Endothelial cell of umbilical vein (primary cell): ENCODE measurements around the gene LAMB1. TPM values are rescaled to one million over a fixed set of nuclear protein-coding genes. Genes with fewer than 3 reads are reported as not detected.

Experiments
- BruUV-seq: library from RNA; stranded (reverse); fragments of 400-500 nt; replicated peaks from 2 replicates; lab custom pipeline; 2021; lab: Mats Ljungman, UMichigan
- CTCF ChIA-PET: fragments of 300-600, 350-600 bp; sonication (Branson Sonifier 250); formaldehyde crosslinking; loops from one replicate; lab custom pipeline; 2021; ENCODE audit warnings: antibody characterized with exemption, inconsistent platforms; lab: Charles Lee
- POLR2A ChIA-PET: fragments of 300-600, 350-600 bp; sonication (Branson Sonifier 250); formaldehyde crosslinking; loops from one replicate; lab custom pipeline; 2021; ENCODE audit warnings: antibody characterized with exemption, inconsistent platforms; lab: Charles Lee
- DNase-seq: peaks from one replicate; pipeline ENCODE4 v3.0.0-alpha.2; 2011; ENCODE audit warnings: low read depth, low spot score
- FAIRE-seq: peaks from 2 replicates; lab custom pipeline; 2011; peaks lifted over from hg19 to GRCh38; lab: Jason Lieb, UNC
- H2AFZ ChIP-seq: 2 replicates; pipeline ENCODE4 v1.6.0; 2012; ENCODE audit warnings: low read depth, low read length, control low read depth, inconsistent platforms
- H3K27ac ChIP-seq: 2 replicates; pipeline ENCODE4 v1.5.1; 2011; ENCODE audit warnings: low read depth, mild to moderate bottlenecking, control low read depth, low read length, moderate library complexity; ENCODE audit not compliant: insufficient read depth
- H3K27me3 ChIP-seq, 2 experiments: 2 replicates each; pipeline versions ENCODE4 v1.6.0 to v1.6.1; 2011; ENCODE audit warnings: low read length in 2 of 2, mixed read lengths in 1 of 2; ENCODE audit not compliant: control insufficient read depth in 2 of 2, insufficient read depth in 2 of 2
- H3K36me3 ChIP-seq, 2 experiments: 2 replicates in 1 of 2; 3 replicates in 1 of 2; pipeline ENCODE4 v1.5.1; 2011; ENCODE audit warnings: low read length in 2 of 2, mild to moderate bottlenecking in 1 of 2, moderate library complexity in 1 of 2; ENCODE audit not compliant: control insufficient read depth in 2 of 2, insufficient read depth in 2 of 2; ENCODE audit errors: extremely low read depth in 1 of 2
- H3K4me1 ChIP-seq: 3 replicates; pipeline ENCODE4 v1.5.1; 2011; ENCODE audit warnings: mild to moderate bottlenecking, low read length; ENCODE audit not compliant: control insufficient read depth, insufficient read depth; ENCODE audit errors: extremely low read depth
- H3K4me2 ChIP-seq: 2 replicates; pipeline ENCODE4 v1.6.1; 2011; ENCODE audit warnings: low read length, control low read depth, mixed read lengths; ENCODE audit not compliant: insufficient read depth
- H3K4me3 ChIP-seq, 3 experiments: fragments of 200-600 bp in 1 of 3; sonication (generic), shearing (Covaris generic) in 1 of 3; replicated peaks in 1 of 3; 2 replicates each; pipeline ENCODE4 v1.5.1; 2011 to 2016; ENCODE audit warnings: control low read depth in 3 of 3, low read length in 3 of 3, mild to moderate bottlenecking in 2 of 3, inconsistent platforms in 1 of 3, low read depth in 1 of 3, moderate library complexity in 1 of 3; ENCODE audit not compliant: insufficient read depth in 1 of 3
- H3K79me2 ChIP-seq: 2 replicates; pipeline ENCODE4 v1.6.0; 2012; ENCODE audit warnings: low read length, inconsistent platforms; ENCODE audit not compliant: control insufficient read depth, insufficient read depth
- H3K9ac ChIP-seq: replicated peaks from 2 replicates; pipeline ENCODE3; 2011; ENCODE audit warnings: low read length, control low read depth; ENCODE audit not compliant: insufficient read depth; ENCODE audit errors: extremely low read depth
- H3K9me1 ChIP-seq: replicated peaks from 3 replicates; pipeline ENCODE4 v1.6.0; 2011; ENCODE audit warnings: mild to moderate bottlenecking, low read length; ENCODE audit not compliant: control insufficient read depth, insufficient read depth; ENCODE audit errors: extremely low read depth
- H3K9me3 ChIP-seq: replicated peaks from 2 replicates; pipeline ENCODE4 v1.5.1; 2012; ENCODE audit warnings: low read length, inconsistent platforms; ENCODE audit not compliant: control insufficient read depth, insufficient read depth
- H4K20me1 ChIP-seq: replicated peaks from 2 replicates; pipeline ENCODE3; 2011; ENCODE audit warnings: mild to moderate bottlenecking, low read length; ENCODE audit not compliant: control insufficient read depth, insufficient read depth; ENCODE audit errors: extremely low read depth
- CTCF ChIP-seq, 2 donors: IDR thresholded peaks; 1 replicate in 1 of 2; 2 replicates in 1 of 2; pipeline ENCODE4 v1.5.1; 2011; ENCODE audit warnings: low read length in 2 of 2, mild to moderate bottlenecking in 2 of 2, moderate library complexity in 2 of 2, control low read depth in 1 of 2, inconsistent platforms in 1 of 2, low read depth in 1 of 2; ENCODE audit not compliant: insufficient read depth in 1 of 2; ENCODE audit errors: extremely low read depth in 1 of 2
- EZH2 ChIP-seq: IDR thresholded peaks from 2 replicates; pipeline ENCODE4 v1.6.1; 2012; ENCODE audit warnings: borderline replicate concordance, low read depth, mild to moderate bottlenecking, moderate library complexity, low read length, inconsistent platforms; ENCODE audit not compliant: severe bottlenecking
- FOS ChIP-seq: IDR thresholded peaks from 2 replicates; pipeline ENCODE4 v1.6.1; 2011; ENCODE audit warnings: mild to moderate bottlenecking, low read length, moderate library complexity, borderline replicate concordance; ENCODE audit not compliant: insufficient read depth
- GATA2 ChIP-seq: IDR thresholded peaks from 2 replicates; pipeline ENCODE4 v1.7.0; 2011; ENCODE audit warnings: low read depth, mild to moderate bottlenecking, moderate library complexity, mixed read lengths, low read length; ENCODE audit not compliant: insufficient read length, insufficient read depth
- JUN ChIP-seq: IDR thresholded peaks from 2 replicates; pipeline ENCODE4 v1.6.1; 2011; ENCODE audit warnings: borderline replicate concordance, low read depth; ENCODE audit not compliant: insufficient read length, insufficient read depth
- MAX ChIP-seq: IDR thresholded peaks from 2 replicates; pipeline ENCODE4 v1.6.1; 2011; ENCODE audit not compliant: insufficient read depth, insufficient read length
- MYC ChIP-seq: IDR thresholded peaks from one replicate; pipeline ENCODE4 v1.6.1; 2011; ENCODE audit warnings: mild to moderate bottlenecking, low read depth, low read length
- POLR2A ChIP-seq: IDR thresholded peaks from 2 replicates; pipeline ENCODE4 v1.6.1; 2012; ENCODE audit warnings: low read depth, mild to moderate bottlenecking, control low read depth, low read length
- POLR2AphosphoS5 ChIP-seq: IDR thresholded peaks from 2 replicates; pipeline ENCODE4 v1.6.1; 2012; ENCODE audit warnings: low read depth, mild to moderate bottlenecking, control low read depth, low read length, moderate library complexity; ENCODE audit not compliant: insufficient read depth
- dilution Hi-C: fragments of 300-500 bp; cut with MboI; formaldehyde crosslinking; loops from one replicate; pipeline ENCODE4 v1.15.0; 2019; ENCODE audit warnings: low sequenced_read_pairs; ENCODE audit not compliant: extremely low pct_ligation_motif_present
- intact Hi-C: fragments of 100-400 bp; cut with micrococcal nuclease; formaldehyde crosslinking; loops from one replicate; pipeline ENCODE4 v1.10.0; 2022
- polyA plus RNA-seq, 4 experiments: library from polyadenylated mRNA; depleted of rRNA in 3 of 4; stranded (reverse) in 3 of 4; unstranded in 1 of 4; fragments of >200 nt; gene quantifications; 2 replicates each; pipeline versions ENCODE4 v1.2.1 to v1.2.3, GENCODE V29; 2011 to 2012; ENCODE audit warnings: missing spikeins in 1 of 4
- total RNA-seq: library from RNA; stranded (reverse); gene quantifications from 2 replicates; pipeline ENCODE4 v1.2.3, GENCODE V29; 2021

Gene LAMB1
- total and polyA plus RNA-seq, 2 donors (not counting 3 experiments of a cell fraction or from before 2014, with no cell fraction given), result 588 to 703 TPM

DNA sequence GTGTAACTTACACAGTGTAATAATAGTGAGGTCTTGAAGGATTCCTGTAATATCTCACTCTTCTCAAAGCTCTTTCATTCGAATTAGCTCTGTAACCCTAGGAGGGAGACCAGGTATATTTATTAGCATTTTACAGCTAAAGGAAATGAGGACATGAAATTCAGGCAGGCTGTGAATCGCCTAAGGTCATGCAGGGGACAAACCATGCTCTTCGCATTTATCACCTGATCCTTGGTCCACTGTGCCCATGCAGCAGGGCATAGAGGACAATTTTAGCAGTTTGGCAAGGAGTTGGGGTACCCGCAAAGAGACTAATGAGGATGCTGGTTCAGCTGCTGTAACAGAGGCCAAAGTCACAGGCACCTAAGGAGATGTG, 14.8 kb upstream of the LAMB1 start:
- FAIRE-seq, result no peak
- Histone ChIP-seq H3K27me3 (no peaks in the 10 kb centered on the region), H3K4me2 (no peak overlapping the region), H3K79me2 (no peaks in the 10 kb centered on the region), H3K36me3 (no peaks in the 10 kb centered on the region), H3K4me1 (peaks cover 62% of the 10 kb centered on the region), H3K4me3 (no peak overlapping the region), H3K9ac (no peak overlapping the region), H3K27ac (no peak overlapping the region), H2AFZ (no peak overlapping the region), H4K20me1 (no peaks in the 10 kb centered on the region), H3K9me3 (no peaks in the 10 kb centered on the region), H3K9me1 (no peaks in the 10 kb centered on the region)
- TF ChIP-seq EZH2, result no peak
- no peak for TF ChIP-seq POLR2A
- TF ChIP-seq GATA2, result no peak
- no peak for TF ChIP-seq CTCF (IDR thresholded peaks at IDR 0.05; ENCODE audit: extremely low read depth in 1 of 2, insufficient read depth in 1 of 2, low read depth in 1 of 2, low read length in 2 of 2)
- no peak for TF ChIP-seq FOS
- TF ChIP-seq MYC, result no peak
- TF ChIP-seq JUN, result no peak
- no peak for TF ChIP-seq POLR2AphosphoS5
- no peak for TF ChIP-seq MAX
- ChIA-PET POLR2A (interaction anchor here (4.6 kb wide), 1 partner anchor 15 kb away, joined by 49 read pairs; the partner anchor contains the start of gene LAMB1), CTCF (interaction anchor here (1.2 to 9.6 kb wide), 7 partner anchors 18 to 128 kb away, joined by 3 to 284 read pairs (median 8); partner anchors contain the start of gene LAMB1)
- no peak for DNase-seq
- no TSS peak for BruUV-seq
- dilution Hi-C loops, result no loop called here
- intact Hi-C loops, result loop anchor here (10.0 kb wide), 1 partner anchor 277 kb away; no protein-coding TSS in a partner anchor
